SK-N-SH (cell line): ENCODE measurements around the gene DUSP6. TPM values are rescaled to one million over a fixed set of nuclear protein-coding genes. Genes with fewer than 3 reads are reported as not detected.

Experiments
- CTCF ChIA-PET: fragments of 300-600, 350-600 bp; formaldehyde crosslinking; extraction: SDS; loops from one replicate; lab custom pipeline; 2021; lab: Yijun Ruan, JAX
- POLR2A ChIA-PET: fragments of 350-600 bp; sonication (Branson Sonifier 250); formaldehyde crosslinking; extraction: SDS; loops from one replicate; lab custom pipeline; 2020; ENCODE audit warnings: antibody characterized with exemption, inconsistent platforms; lab: Yijun Ruan, JAX
- DNase-seq: peaks from one replicate; pipeline ENCODE4 v3.0.0; 2012
- H2AFZ ChIP-seq: fragments of 200-600 bp; sonication (generic); 2 replicates; pipeline ENCODE4 v1.8.1; 2016; ENCODE audit warnings: antibody characterized with exemption, mild to moderate bottlenecking, low read depth
- H3F3A ChIP-seq: fragments of 200-600 bp; sonication (generic); replicated peaks from 2 replicates; pipeline ENCODE3; 2016; ENCODE audit warnings: antibody characterized with exemption, mild to moderate bottlenecking; ENCODE audit not compliant: insufficient read depth
- H3K27ac ChIP-seq, 2 experiments: fragments of 200-500 bp in 1 of 2; fragments of 200-600 bp in 1 of 2; sonication (Bioruptor generic) in 1 of 2; sonication (generic), shearing (Covaris generic) in 1 of 2; 2 replicates each; pipeline versions ENCODE4 v1.5.1 to v1.6.1; 2014 to 2016; ENCODE audit warnings: low read depth in 2 of 2, inconsistent platforms in 1 of 2, low read length in 1 of 2, mild to moderate bottlenecking in 1 of 2, mixed read lengths in 1 of 2
- H3K27me3 ChIP-seq: fragments of 200-600 bp; sonication (generic), shearing (Covaris generic); 2 replicates; pipeline ENCODE4 v1.6.1; 2016; ENCODE audit warnings: mixed run types; ENCODE audit not compliant: insufficient read depth
- H3K36me3 ChIP-seq, 2 experiments: fragments of 200-500 bp in 1 of 2; fragments of 200-600 bp in 1 of 2; sonication (Bioruptor generic) in 1 of 2; sonication (generic) in 1 of 2; replicated peaks in 1 of 2; 2 replicates each; pipeline versions ENCODE3 to v1.5.1; 2014 to 2016; ENCODE audit warnings: low read length in 1 of 2, mild to moderate bottlenecking in 1 of 2; ENCODE audit not compliant: insufficient read depth in 2 of 2, control insufficient read depth in 1 of 2
- H3K4me1 ChIP-seq, 2 experiments: fragments of 200-500 bp in 1 of 2; fragments of 200-600 bp in 1 of 2; sonication (Bioruptor generic) in 1 of 2; sonication (generic), shearing (Covaris generic) in 1 of 2; 2 replicates each; pipeline versions ENCODE4 v1.5.1 to v1.6.1; 2014 to 2016; ENCODE audit warnings: low read depth in 1 of 2, low read length in 1 of 2, mixed run types in 1 of 2; ENCODE audit not compliant: insufficient read depth in 2 of 2, control insufficient read depth in 1 of 2
- H3K4me2 ChIP-seq: fragments of 200-600 bp; sonication (generic), shearing (Covaris generic); 2 replicates; pipeline ENCODE4 v1.6.1; 2017; ENCODE audit warnings: mixed run types
- H3K4me3 ChIP-seq, 2 experiments: fragments of 200-500 bp in 1 of 2; fragments of 200-600 bp in 1 of 2; sonication (Bioruptor generic) in 1 of 2; sonication (generic), shearing (Covaris generic) in 1 of 2; 2 replicates each; pipeline versions ENCODE4 v1.5.1 to v1.8.1; 2014 to 2016; ENCODE audit warnings: low read depth in 2 of 2, inconsistent platforms in 1 of 2, low read length in 1 of 2, mild to moderate bottlenecking in 1 of 2, mixed read lengths in 1 of 2, moderate library complexity in 1 of 2
- H3K79me2 ChIP-seq: fragments of 200-600 bp; sonication (generic); 2 replicates; pipeline ENCODE4 v1.8.1; 2017; ENCODE audit warnings: mild to moderate bottlenecking; ENCODE audit not compliant: insufficient read depth
- H3K9ac ChIP-seq: fragments of 200-600 bp; sonication (generic); 2 replicates; pipeline ENCODE4 v1.6.1; 2017; ENCODE audit warnings: mixed run types
- H3K9me2 ChIP-seq: fragments of 200-600 bp; sonication (generic); 2 replicates; pipeline ENCODE4 v1.6.1; 2017; ENCODE audit warnings: mixed run types
- H3K9me3 ChIP-seq: fragments of 200-600 bp; sonication (generic); 2 replicates; pipeline ENCODE4 v1.6.1; 2017; ENCODE audit warnings: mixed run types, mild to moderate bottlenecking, moderate library complexity
- H4K20me1 ChIP-seq: fragments of 200-600 bp; sonication (generic); 2 replicates; pipeline ENCODE4 v1.6.1; 2017; ENCODE audit warnings: mild to moderate bottlenecking, mixed run types; ENCODE audit not compliant: insufficient read depth
- CTCF ChIP-seq: fragments of 200-600 bp; sonication (generic); IDR thresholded peaks from 2 replicates; pipeline ENCODE4 v1.6.1; 2017; ENCODE audit warnings: antibody characterized with exemption, mild to moderate bottlenecking, moderate library complexity
- ELF1 ChIP-seq: IDR thresholded peaks from 2 replicates; pipeline ENCODE4 v1.4.0; 2012
- EP300 ChIP-seq, 2 experiments: IDR thresholded peaks; 2 replicates each; pipeline versions ENCODE4 v1.4.0 to v1.6.1; 2012; ENCODE audit warnings: borderline replicate concordance in 1 of 2, low read depth in 1 of 2, low read length in 1 of 2
- FOSL2 ChIP-seq: IDR thresholded peaks from 2 replicates; pipeline ENCODE4 v1.4.0; 2012; ENCODE audit warnings: low read depth, mild to moderate bottlenecking, moderate library complexity, borderline replicate concordance
- FOXJ3 ChIP-seq: sonication (generic); formaldehyde crosslinking; IDR thresholded peaks from 2 replicates; pipeline ENCODE4 v1.5.1; 2020; ENCODE audit warnings: mild to moderate bottlenecking, missing genetic modification reagents
- GABPA ChIP-seq: IDR thresholded peaks from 2 replicates; pipeline ENCODE4 v1.4.0; 2012; ENCODE audit warnings: low read depth, mild to moderate bottlenecking
- GATA2 ChIP-seq: sonication (generic); formaldehyde crosslinking; IDR thresholded peaks from 2 replicates; pipeline ENCODE4 v1.5.0; 2020; ENCODE audit warnings: mild to moderate bottlenecking, missing genetic modification reagents
- JUND ChIP-seq: IDR thresholded peaks from 2 replicates; pipeline ENCODE4 v1.4.0; 2012
- MXI1 ChIP-seq: IDR thresholded peaks from 2 replicates; pipeline ENCODE4 v1.6.1; 2012; ENCODE audit warnings: mild to moderate bottlenecking, low read depth, low read length, improper control_type of control experiment
- PBX3 ChIP-seq: IDR thresholded peaks from 2 replicates; pipeline ENCODE4; 2012
- POLR2AphosphoS5 ChIP-seq: IDR thresholded peaks from 2 replicates; pipeline ENCODE4 v1.6.1; 2012; ENCODE audit warnings: low read depth, low read length
- RAD21 ChIP-seq: IDR thresholded peaks from 2 replicates; pipeline ENCODE4 v1.6.1; 2012; ENCODE audit warnings: mild to moderate bottlenecking, low read length
- RCOR1 ChIP-seq: fragments of 150-350 bp; IDR thresholded peaks from 2 replicates; pipeline ENCODE4 v1.6.1; 2017; ENCODE audit warnings: antibody characterized with exemption, low read length
- REST ChIP-seq: IDR thresholded peaks from 2 replicates; pipeline ENCODE4 v1.6.1; 2012; ENCODE audit warnings: mild to moderate bottlenecking, low read depth, low read length, moderate library complexity
- RXRA ChIP-seq: IDR thresholded peaks from 2 replicates; pipeline ENCODE4 v1.4.0; 2012; ENCODE audit warnings: low read depth, mild to moderate bottlenecking, borderline replicate concordance
- SIN3A ChIP-seq: IDR thresholded peaks from 2 replicates; pipeline ENCODE4 v1.6.1; 2012; ENCODE audit warnings: low read depth, mild to moderate bottlenecking, low read length, moderate library complexity, borderline replicate concordance
- TAF1 ChIP-seq: IDR thresholded peaks from 2 replicates; pipeline ENCODE4 v1.6.1; 2012; ENCODE audit warnings: low read depth, mild to moderate bottlenecking, low read length, moderate library complexity, borderline replicate concordance
- TCF12 ChIP-seq: IDR thresholded peaks from 2 replicates; pipeline ENCODE4 v1.4.0; 2012
- YY1 ChIP-seq: IDR thresholded peaks from 2 replicates; pipeline ENCODE4 v1.4.0; 2012; ENCODE audit warnings: low read depth, mild to moderate bottlenecking
- WGBS: methylation state at CpG from one replicate; pipeline ENCODE4 v1.1.6; 2017; ENCODE audit warnings: low lambda C conversion rate; 5-methylcytosine and 5-hydroxymethylcytosine counted together
- polyA plus RNA-seq, 3 experiments: library from polyadenylated mRNA; depleted of rRNA; stranded (reverse); fragments of >200 nt; gene quantifications; 2 replicates each; pipeline ENCODE4 v1.2.3, GENCODE V29; 2012
- TF ChIP-seq, protein P1 (sequence below): IDR thresholded peaks from 2 replicates; pipeline ENCODE4 v1.4.0; 2012; ENCODE audit warnings: low read depth, borderline replicate concordance
- TF ChIP-seq, protein P2 (sequence below): IDR thresholded peaks from 2 replicates; pipeline ENCODE4 v1.4.0; 2012; ENCODE audit warnings: low read depth

Gene DUSP6
- polyA plus RNA-seq, 1 of the 3 experiments (the other 2 are of a cell fraction), result 71.4 TPM

GRCh38 chr12:89306827-89307473 is 45.4 kb downstream of the DUSP6 start:
- H3K27me3 ChIP-seq, result no peaks in the 10 kb centered on the region
- no peak for DNase-seq
- H3K4me3 ChIP-seq, result no peak overlapping the region
- no peak overlapping the region for H3K9ac ChIP-seq
- H3K27ac ChIP-seq, result no peak overlapping the region
- no peaks in the 10 kb centered on the region; a peak in 1 of 4 replicates for H3K4me1 ChIP-seq
- H4K20me1 ChIP-seq, result no peaks in the 10 kb centered on the region
- ChIA-PET POLR2A (no interaction called here), CTCF (no interaction called here)
- WGBS, result 80% methylated on average over 5 of the region's 5 CpGs
- no peaks in the 10 kb centered on the region for H3K79me2 ChIP-seq
- no peaks in the 10 kb centered on the region for H3K36me3 ChIP-seq
- H3K4me2 ChIP-seq, result no peak overlapping the region
- no peaks in the 10 kb centered on the region for H3K9me2 ChIP-seq
- no peaks in the 10 kb centered on the region for H3F3A ChIP-seq
- no peaks in the 10 kb centered on the region for H3K9me3 ChIP-seq
- TF ChIP-seq GABPA, result no peak
- TF ChIP-seq, protein P1, sequence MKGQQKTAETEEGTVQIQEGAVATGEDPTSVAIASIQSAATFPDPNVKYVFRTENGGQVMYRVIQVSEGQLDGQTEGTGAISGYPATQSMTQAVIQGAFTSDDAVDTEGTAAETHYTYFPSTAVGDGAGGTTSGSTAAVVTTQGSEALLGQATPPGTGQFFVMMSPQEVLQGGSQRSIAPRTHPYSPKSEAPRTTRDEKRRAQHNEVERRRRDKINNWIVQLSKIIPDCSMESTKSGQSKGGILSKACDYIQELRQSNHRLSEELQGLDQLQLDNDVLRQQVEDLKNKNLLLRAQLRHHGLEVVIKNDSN, result no peak
- no peak for TF ChIP-seq TCF12
- no peak for TF ChIP-seq POLR2AphosphoS5
- no peak for TF ChIP-seq FOSL2
- no peak for TF ChIP-seq JUND
- no peak for TF ChIP-seq YY1
- no peak for TF ChIP-seq GATA2 (CRISPR knock-in tag)
- no peak for TF ChIP-seq TAF1
- no peak overlapping the region for H2AFZ ChIP-seq

DNA sequence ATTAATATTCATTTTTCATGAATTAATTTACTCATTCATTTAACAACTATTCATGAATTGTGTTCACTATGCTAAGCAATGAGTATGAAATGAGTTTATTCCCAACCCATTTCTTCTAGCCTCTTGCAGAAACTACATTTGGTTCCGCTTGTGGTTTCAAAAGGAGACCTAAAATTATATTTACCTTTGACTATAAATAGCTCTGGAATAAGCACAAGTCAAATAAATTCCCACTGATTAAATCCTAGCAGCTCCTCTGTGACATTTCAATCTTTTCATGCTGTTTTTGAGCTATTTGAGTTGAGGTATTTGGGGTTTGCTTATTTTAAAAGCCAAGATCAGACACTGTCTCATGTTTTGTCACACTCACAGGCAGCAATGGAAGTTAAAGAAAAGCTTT is 46.9 kb downstream of the DUSP6 start:
- no peak overlapping the region for H3K27ac ChIP-seq
- WGBS, result 91% methylated on average over 1 of the region's 1 CpG
- no peak overlapping the region for H2AFZ ChIP-seq

More for the DNA sequence above, 46.9 kb downstream of the DUSP6 start:
- POLR2A ChIA-PET, result no interaction called here
- Histone ChIP-seq H3K4me3 (no peak overlapping the region), H3K36me3 (no peaks in the 10 kb centered on the region), H3K79me2 (no peaks in the 10 kb centered on the region), H3K9me2 (no peaks in the 10 kb centered on the region), H3K27me3 (no peaks in the 10 kb centered on the region), H4K20me1 (no peaks in the 10 kb centered on the region), H3F3A (no peaks in the 10 kb centered on the region), H3K4me1 (no peaks in the 10 kb centered on the region; a peak in 1 of 4 replicates), H3K9ac (no peak overlapping the region), H3K4me2 (no peak overlapping the region), H3K9me3 (no peaks in the 10 kb centered on the region)
- CTCF ChIA-PET, result interaction anchor here (1.2 to 1.5 kb wide), 3 partner anchors 10 to 255 kb away, joined by 3 to 4 read pairs (median 3); no protein-coding TSS in a partner anchor
- no peak for TF ChIP-seq POLR2AphosphoS5
- TF ChIP-seq FOXJ3 (CRISPR knock-in tag), result no peak
- TF ChIP-seq MXI1, result no peak
- no peak for TF ChIP-seq EP300 (IDR thresholded peaks at IDR 0.05; ENCODE audit: borderline replicate concordance in 1 of 2, low read depth in 1 of 2, low read length in 1 of 2)
- TF ChIP-seq SIN3A, result no peak
- no peak for TF ChIP-seq PBX3
- TF ChIP-seq REST, result no peak
- TF ChIP-seq RAD21, result no peak
- TF ChIP-seq RCOR1, result no peak
- no peak for TF ChIP-seq FOSL2
- TF ChIP-seq ELF1, result no peak
- no peak for TF ChIP-seq JUND
- TF ChIP-seq CTCF, result no peak
- TF ChIP-seq YY1, result no peak
- TF ChIP-seq RXRA, result no peak
- TF ChIP-seq, protein P2, sequence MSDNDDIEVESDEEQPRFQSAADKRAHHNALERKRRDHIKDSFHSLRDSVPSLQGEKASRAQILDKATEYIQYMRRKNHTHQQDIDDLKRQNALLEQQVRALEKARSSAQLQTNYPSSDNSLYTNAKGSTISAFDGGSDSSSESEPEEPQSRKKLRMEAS, result no peak
- no peak for DNase-seq
